HL-60 (cell line): ENCODE data around the gene LDHAL6A.

Experiments used
- GABPA ChIP-seq: IDR thresholded peaks from 2 replicates; pipeline ENCODE4 v1.6.1; 2012; ENCODE audit warnings: low read depth
- POLR2AphosphoS5 ChIP-seq: IDR thresholded peaks from 2 replicates; pipeline ENCODE4 v1.6.1; 2012; ENCODE audit warnings: low read depth
- REST ChIP-seq: IDR thresholded peaks from 2 replicates; pipeline ENCODE4 v1.6.1; 2012; ENCODE audit warnings: low read depth; ENCODE audit not compliant: insufficient replicate concordance
- TF ChIP-seq, protein P1 (sequence below): IDR thresholded peaks from one replicate; pipeline ENCODE4 v1.5.1; 2011; ENCODE audit warnings: low read length, control low read depth, inconsistent platforms; ENCODE audit not compliant: insufficient read depth

GRCh38 chr11:18493310-18493709 lies 37.7 kb downstream of the LDHAL6A start:
- TF ChIP-seq, protein P1, sequence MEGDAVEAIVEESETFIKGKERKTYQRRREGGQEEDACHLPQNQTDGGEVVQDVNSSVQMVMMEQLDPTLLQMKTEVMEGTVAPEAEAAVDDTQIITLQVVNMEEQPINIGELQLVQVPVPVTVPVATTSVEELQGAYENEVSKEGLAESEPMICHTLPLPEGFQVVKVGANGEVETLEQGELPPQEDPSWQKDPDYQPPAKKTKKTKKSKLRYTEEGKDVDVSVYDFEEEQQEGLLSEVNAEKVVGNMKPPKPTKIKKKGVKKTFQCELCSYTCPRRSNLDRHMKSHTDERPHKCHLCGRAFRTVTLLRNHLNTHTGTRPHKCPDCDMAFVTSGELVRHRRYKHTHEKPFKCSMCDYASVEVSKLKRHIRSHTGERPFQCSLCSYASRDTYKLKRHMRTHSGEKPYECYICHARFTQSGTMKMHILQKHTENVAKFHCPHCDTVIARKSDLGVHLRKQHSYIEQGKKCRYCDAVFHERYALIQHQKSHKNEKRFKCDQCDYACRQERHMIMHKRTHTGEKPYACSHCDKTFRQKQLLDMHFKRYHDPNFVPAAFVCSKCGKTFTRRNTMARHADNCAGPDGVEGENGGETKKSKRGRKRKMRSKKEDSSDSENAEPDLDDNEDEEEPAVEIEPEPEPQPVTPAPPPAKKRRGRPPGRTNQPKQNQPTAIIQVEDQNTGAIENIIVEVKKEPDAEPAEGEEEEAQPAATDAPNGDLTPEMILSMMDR, result no peak
- TF ChIP-seq POLR2AphosphoS5 (no peak), REST (no peak), GABPA (no peak)
